Effector CD4-positive, alpha-beta T cell (primary cell): ENCODE measurements around the gene TRAFD1.
"Not testable (repeated sequence)": the region's sequence is repeated elsewhere in the genome, so short reads cannot be mapped to it uniquely, and the experiment has no call there.

ENCODE experiments used
- DNase-seq: peaks from one replicate; pipeline ENCODE4 v3.0.0-alpha.2; 2020

The TRAFD1 gene

GRCh38 chr12:112116232-112117060, 8.9 kb upstream of the TRAFD1 start:
- no peak for DNase-seq

GRCh38 chr12:112117685-112118084, 7.7 kb upstream of the TRAFD1 start:
- DNase-seq: no peak

- no peak for DNase-seq
Observed at GRCh38 chr12:112121780-112122565, 3.4 kb upstream of the TRAFD1 start.

- no peak for DNase-seq
Observed at GRCh38 chr12:112122823-112123690, 2.3 kb upstream of the TRAFD1 start.

GRCh38 chr12:112124918-112125249, 476 bp upstream of the TRAFD1 start:
- DNase-seq: no peak

- no peak for DNase-seq
Observed at GRCh38 chr12:112126000-112126438, 659 bp downstream of the TRAFD1 start.

GRCh38 chr12:112126911-112127310, 1.6 kb downstream of the TRAFD1 start:
- DNase-seq: no peak

GRCh38 chr12:112130441-112130998, 5.2 kb downstream of the TRAFD1 start:
- DNase-seq: no peak

GRCh38 chr12:112131686-112132085, 6.3 kb downstream of the TRAFD1 start:
- DNase-seq: no peak

GRCh38 chr12:112133418-112133817, 8.1 kb downstream of the TRAFD1 start:
- no peak for DNase-seq

GRCh38 chr12:112134731-112135130, 9.4 kb downstream of the TRAFD1 start:
- no peak for DNase-seq

GRCh38 chr12:112140728-112141127, 15.4 kb downstream of the TRAFD1 start:
- no peak for DNase-seq

GRCh38 chr12:112146123-112146522, 20.8 kb downstream of the TRAFD1 start:
- no peak for DNase-seq

GRCh38 chr12:112148031-112148513, 22.7 kb downstream of the TRAFD1 start:
- DNase-seq: no peak

GRCh38 chr12:112149596-112149995, 24.2 kb downstream of the TRAFD1 start:
- no peak for DNase-seq

GRCh38 chr12:112151766-112152541, 26.6 kb downstream of the TRAFD1 start:
- no peak for DNase-seq

- no peak for DNase-seq
Observed at GRCh38 chr12:112153181-112153892, 28.0 kb downstream of the TRAFD1 start.

- no peak for DNase-seq
Observed at GRCh38 chr12:112153893-112154219, 28.5 kb downstream of the TRAFD1 start.

GRCh38 chr12:112158461-112159145, 33.2 kb downstream of the TRAFD1 start:
- not testable (repeated sequence) for DNase-seq

- DNase-seq: no peak
Observed at GRCh38 chr12:112159146-112159541, 33.8 kb downstream of the TRAFD1 start.

GRCh38 chr12:112160611-112161010, 35.3 kb downstream of the TRAFD1 start:
- DNase-seq: no peak
